CD4-positive, CD25-positive, alpha-beta regulatory T cell (primary cell): ENCODE results near the gene SCML1. TPM values are rescaled to one million over a fixed set of nuclear protein-coding genes. Genes with fewer than 3 reads are reported as not detected.
"Not testable (repeated sequence)": the region's sequence is repeated elsewhere in the genome, so short reads cannot be mapped to it uniquely, and the experiment has no call there.

Experiments used
- ATAC-seq, 2 donors: fragments of 150-1000 bp; cut with Tn5 transposase; one replicate each; pipeline ENCODE4 v1.10.0; 2021; ENCODE audit warnings: low read depth in 2 of 2, moderate number of reproducible peaks in 2 of 2, moderate library complexity in 1 of 2
- DNase-seq, 3 donors: peaks; one replicate each; pipeline versions ENCODE4 v3.0.0 to v3.0.0-alpha.2; 2012 to 2022; ENCODE audit warnings: mixed read lengths in 1 of 3
- H3K27ac ChIP-seq: one replicate; pipeline ENCODE4 v1.7.0; 2013; ENCODE audit warnings: mild to moderate bottlenecking, low read length; ENCODE audit not compliant: insufficient read depth, poor library complexity, severe bottlenecking
- H3K27me3 ChIP-seq: one replicate; pipeline ENCODE4 v1.7.0; 2013; ENCODE audit warnings: low read length; ENCODE audit not compliant: control insufficient read depth, insufficient read depth
- H3K36me3 ChIP-seq: one replicate; pipeline ENCODE4 v1.7.0; 2013; ENCODE audit warnings: mild to moderate bottlenecking, low read length, moderate library complexity; ENCODE audit not compliant: control insufficient read depth, insufficient read depth
- H3K4me1 ChIP-seq: 2 replicates; pipeline ENCODE4 v1.7.0; 2013; ENCODE audit warnings: mild to moderate bottlenecking, low read length; ENCODE audit not compliant: insufficient read depth, control insufficient read depth, poor library complexity, severe bottlenecking
- H3K4me3 ChIP-seq: one replicate; pipeline ENCODE4 v1.7.0; 2013; ENCODE audit warnings: low read depth, mild to moderate bottlenecking, low read length, moderate library complexity
- H3K9me3 ChIP-seq, 2 experiments: 1 replicate in 1 of 2; 2 replicates in 1 of 2; pipeline ENCODE4 v1.7.0; 2013; ENCODE audit warnings: low read length in 2 of 2, mild to moderate bottlenecking in 1 of 2, moderate library complexity in 1 of 2; ENCODE audit not compliant: control insufficient read depth in 2 of 2
- H3K27ac Mint-ChIP-seq, 3 donors: one replicate each; pipeline ENCODE4 v1.8.0; 2020 to 2022; ENCODE audit warnings: mild to moderate bottlenecking in 3 of 3, mixed read lengths in 3 of 3, moderate library complexity in 2 of 3
- H3K27me3 Mint-ChIP-seq: one replicate; pipeline ENCODE4 v1.8.0; 2022; ENCODE audit warnings: mild to moderate bottlenecking, mixed read lengths
- H3K36me3 Mint-ChIP-seq: one replicate; pipeline ENCODE4 v1.8.0; 2020; ENCODE audit warnings: mixed read lengths
- H3K4me1 Mint-ChIP-seq, 4 donors: one replicate each; pipeline ENCODE4 v1.8.0; 2020 to 2022; ENCODE audit warnings: mixed read lengths in 4 of 4, mild to moderate bottlenecking in 1 of 4
- H3K4me3 Mint-ChIP-seq, 4 donors: one replicate each; pipeline ENCODE4 v1.8.0; 2020 to 2022; ENCODE audit warnings: mild to moderate bottlenecking in 4 of 4, mixed read lengths in 4 of 4, moderate library complexity in 3 of 4
- H3K9me3 Mint-ChIP-seq, 7 donors: one replicate each; pipeline ENCODE4 v1.8.0; 2020 to 2022; ENCODE audit warnings: mixed read lengths in 7 of 7, mild to moderate bottlenecking in 3 of 7, moderate library complexity in 2 of 7
- polyA plus RNA-seq, 4 donors: library from polyadenylated mRNA; unstranded; fragments of 300-500 nt; fragmentation: Illumina TruSeq; gene quantifications; one replicate each; pipeline ENCODE4 v1.2.3, GENCODE V29; 2021
- total RNA-seq: library from RNA; stranded (reverse); gene quantifications from one replicate; pipeline ENCODE4 v1.2.3, GENCODE V29; 2022

Gene SCML1
- total and polyA plus RNA-seq, 5 donors from 2014 or later, result 0.24 to 11.6 (median 2.5) TPM

GRCh38 chrX:17779434-17779833, 42.1 kb downstream of the SCML1 start:
- Histone ChIP-seq H3K4me3 (no peak overlapping the region), H3K27me3 (no peaks in the 10 kb centered on the region), H3K27ac (no peak overlapping the region), H3K36me3 (no peaks in the 10 kb centered on the region), H3K4me1 (no peaks in the 10 kb centered on the region), H3K9me3 (no peaks in the 10 kb centered on the region)
- Mint-ChIP-seq H3K9me3 (no peaks in the 10 kb centered on the region), H3K4me3 (peak overlapping the region in 1 of 4 donors; percentile 66), H3K4me1 (peaks cover 0 to 20% (median 7%) of the 10 kb centered on the region in 4 donors), H3K36me3 (no peaks in the 10 kb centered on the region), H3K27ac (peak overlapping the region in 2 of 3 donors; percentile 29 to 84), H3K27me3 (no peaks in the 10 kb centered on the region)
- DNase-seq, result peak in 1 of 3 donors; percentile 3
- ATAC-seq, result peak; percentile 50 to 62

GRCh38 chrX:17786554-17787347, 49.5 kb downstream of the SCML1 start:
- not testable (repeated sequence) for H3K4me3 ChIP-seq, H3K9me3 ChIP-seq, H3K36me3 Mint-ChIP-seq, H3K27me3 Mint-ChIP-seq, ATAC-seq, H3K9me3 Mint-ChIP-seq, DNase-seq, H3K4me3 Mint-ChIP-seq, H3K27ac Mint-ChIP-seq, H3K27ac ChIP-seq, H3K4me1 Mint-ChIP-seq, H3K27me3 ChIP-seq, H3K4me1 ChIP-seq, H3K36me3 ChIP-seq

GRCh38 chrX:17787557-17787956, 50.3 kb downstream of the SCML1 start:
- H3K4me3 ChIP-seq, result no peak overlapping the region
- no peaks in the 10 kb centered on the region for H3K9me3 ChIP-seq
- no peaks in the 10 kb centered on the region for H3K36me3 ChIP-seq
- H3K27me3 Mint-ChIP-seq, result peaks cover 4% of the 10 kb centered on the region
- DNase-seq, result no peak
- no peaks in the 10 kb centered on the region for H3K27me3 ChIP-seq
- ATAC-seq, result no peak
- no peaks in the 10 kb centered on the region for H3K36me3 Mint-ChIP-seq
- no peaks in the 10 kb centered on the region for H3K4me1 ChIP-seq
- peaks cover 0 to 1% (median 0%) of the 10 kb centered on the region in 7 donors for H3K9me3 Mint-ChIP-seq
- H3K4me1 Mint-ChIP-seq, result peaks cover 0 to 7% (median 2%) of the 10 kb centered on the region in 4 donors
- no peak overlapping the region for H3K27ac ChIP-seq
- H3K4me3 Mint-ChIP-seq, result no peak overlapping the region
- H3K27ac Mint-ChIP-seq, result no peak overlapping the region

DNA sequence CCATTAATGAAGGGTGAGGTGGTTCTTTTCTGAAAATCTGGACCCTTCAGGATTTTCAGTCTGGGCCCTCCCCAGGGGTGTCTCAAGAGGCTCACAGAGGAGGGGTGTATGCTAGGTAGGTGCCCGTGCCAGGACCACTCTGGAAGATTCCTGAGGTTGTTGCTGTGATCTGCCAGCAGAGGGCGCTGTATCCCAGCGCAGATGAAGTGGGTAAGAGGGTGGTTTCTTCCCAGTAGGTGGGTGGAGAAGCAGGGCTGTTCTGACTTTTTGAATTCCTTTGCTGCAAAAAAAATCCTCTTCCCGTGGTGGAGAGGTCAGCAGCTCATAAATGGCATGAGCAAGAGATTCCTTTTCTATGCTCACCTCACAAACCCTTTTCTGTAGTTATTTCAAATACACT, 51.1 kb downstream of the SCML1 start:
- no peaks in the 10 kb centered on the region for H3K36me3 Mint-ChIP-seq
- Histone ChIP-seq H3K36me3 (no peaks in the 10 kb centered on the region), H3K27ac (no peak overlapping the region), H3K4me3 (no peak overlapping the region), H3K27me3 (no peaks in the 10 kb centered on the region), H3K9me3 (no peaks in the 10 kb centered on the region), H3K4me1 (no peaks in the 10 kb centered on the region)
- peaks cover 0 to 7% (median 2%) of the 10 kb centered on the region in 4 donors for H3K4me1 Mint-ChIP-seq
- peak in 2 of 3 donors; percentile 21 to 33 for DNase-seq
- H3K27me3 Mint-ChIP-seq, result peaks cover 4% of the 10 kb centered on the region
- peaks cover 0 to 1% (median 0%) of the 10 kb centered on the region in 7 donors for H3K9me3 Mint-ChIP-seq
- no peak overlapping the region for H3K27ac Mint-ChIP-seq
- no peak for ATAC-seq
- H3K4me3 Mint-ChIP-seq, result no peak overlapping the region

GRCh38 chrX:17788956-17789562, 51.8 kb downstream of the SCML1 start:
- Mint-ChIP-seq H3K27me3 (peaks cover 4% of the 10 kb centered on the region), H3K27ac (peak overlapping the region in 1 of 3 donors; percentile 52), H3K9me3 (peaks cover 0 to 1% (median 0%) of the 10 kb centered on the region in 7 donors), H3K4me3 (no peak overlapping the region), H3K4me1 (peaks cover 0 to 7% (median 2%) of the 10 kb centered on the region in 4 donors), H3K36me3 (no peaks in the 10 kb centered on the region)
- no peaks in the 10 kb centered on the region for H3K9me3 ChIP-seq
- H3K4me1 ChIP-seq, result no peaks in the 10 kb centered on the region
- no peaks in the 10 kb centered on the region for H3K27me3 ChIP-seq
- no peaks in the 10 kb centered on the region for H3K36me3 ChIP-seq
- ATAC-seq (no peak), DNase-seq (no peak)
- H3K4me3 ChIP-seq, result no peak overlapping the region
- no peak overlapping the region for H3K27ac ChIP-seq

- Histone ChIP-seq H3K27me3 (no peaks in the 10 kb centered on the region), H3K9me3 (no peaks in the 10 kb centered on the region), H3K4me1 (no peaks in the 10 kb centered on the region), H3K36me3 (no peaks in the 10 kb centered on the region), H3K27ac (no peak overlapping the region), H3K4me3 (no peak overlapping the region)
- DNase-seq (no peak), ATAC-seq (no peak)
- H3K27me3 Mint-ChIP-seq, result peaks cover 4% of the 10 kb centered on the region
- no peak overlapping the region for H3K4me3 Mint-ChIP-seq
- peaks cover 0 to 7% (median 2%) of the 10 kb centered on the region in 4 donors for H3K4me1 Mint-ChIP-seq
- no peaks in the 10 kb centered on the region for H3K36me3 Mint-ChIP-seq
- no peak overlapping the region for H3K27ac Mint-ChIP-seq
- peaks cover 0 to 1% (median 0%) of the 10 kb centered on the region in 7 donors for H3K9me3 Mint-ChIP-seq
Measured at GRCh38 chrX:17792826-17793225, 55.5 kb downstream of the SCML1 start.

- no peaks in the 10 kb centered on the region for H3K27me3 Mint-ChIP-seq
- no peaks in the 10 kb centered on the region for H3K36me3 Mint-ChIP-seq
- H3K36me3 ChIP-seq, result no peaks in the 10 kb centered on the region
- H3K4me3 Mint-ChIP-seq, result no peak overlapping the region
- no peaks in the 10 kb centered on the region for H3K9me3 Mint-ChIP-seq
- H3K27me3 ChIP-seq, result no peaks in the 10 kb centered on the region
- H3K27ac ChIP-seq, result no peak overlapping the region
- H3K27ac Mint-ChIP-seq, result no peak overlapping the region
- DNase-seq (no peak), ATAC-seq (no peak)
- H3K4me1 Mint-ChIP-seq, result peaks cover 0 to 2% (median 0%) of the 10 kb centered on the region in 4 donors
- H3K9me3 ChIP-seq, result no peaks in the 10 kb centered on the region
- no peak overlapping the region for H3K4me3 ChIP-seq
- H3K4me1 ChIP-seq, result no peaks in the 10 kb centered on the region
Measured at GRCh38 chrX:17798921-17799320, 61.6 kb downstream of the SCML1 start.
